IPS-11a (cell line): ENCODE data around the gene RYR2.
"Not testable (repeated sequence)": the region's sequence is repeated elsewhere in the genome, so short reads cannot be mapped to it uniquely, and the experiment has no call there.

ENCODE experiments used
- H3K4me3 ChIP-seq: one replicate; pipeline ENCODE4 v1.5.1; 2013; ENCODE audit warnings: low read depth, low read length, control low read depth

RYR2 gene

DNA sequence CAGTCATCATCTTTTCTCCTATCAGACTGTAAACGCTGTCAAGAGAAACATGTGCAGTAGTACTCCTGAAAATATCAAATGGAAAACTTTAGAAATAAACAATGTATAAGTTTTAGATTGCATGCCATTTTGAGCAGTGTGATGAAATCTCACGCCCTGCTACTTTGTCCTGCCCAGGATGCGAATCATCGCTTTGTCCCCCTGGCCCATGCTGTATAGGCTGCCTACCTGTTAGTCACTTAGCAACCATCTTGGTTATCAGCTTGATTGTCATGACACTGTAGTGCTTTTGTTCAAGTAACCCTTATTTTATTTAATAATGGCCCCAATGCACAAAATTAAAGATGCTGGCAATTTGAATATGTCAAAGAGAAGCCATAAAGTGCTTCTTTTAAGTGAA, 485.8 kb downstream of the RYR2 start:
- H3K4me3 ChIP-seq = no peak overlapping the region

DNA sequence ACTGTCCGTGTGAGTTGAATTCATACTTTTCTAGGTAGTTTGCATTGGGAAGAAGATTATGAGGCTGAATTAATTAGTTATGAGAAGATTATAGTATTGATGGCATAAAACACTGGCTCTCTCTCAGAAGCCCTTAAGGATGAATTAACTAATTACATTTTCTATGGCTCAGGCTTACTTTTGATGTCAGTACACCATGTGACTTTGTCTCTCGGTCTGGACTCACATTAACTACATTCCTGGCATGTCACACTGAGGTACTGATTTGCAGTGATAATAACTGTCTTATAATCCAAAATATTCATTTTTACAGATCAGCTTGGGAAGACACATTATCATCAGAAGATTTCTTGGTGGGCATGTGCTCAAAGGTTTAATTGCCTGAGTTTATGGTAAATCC, 486.6 kb downstream of the RYR2 start:
- H3K4me3 ChIP-seq = no peak overlapping the region

DNA sequence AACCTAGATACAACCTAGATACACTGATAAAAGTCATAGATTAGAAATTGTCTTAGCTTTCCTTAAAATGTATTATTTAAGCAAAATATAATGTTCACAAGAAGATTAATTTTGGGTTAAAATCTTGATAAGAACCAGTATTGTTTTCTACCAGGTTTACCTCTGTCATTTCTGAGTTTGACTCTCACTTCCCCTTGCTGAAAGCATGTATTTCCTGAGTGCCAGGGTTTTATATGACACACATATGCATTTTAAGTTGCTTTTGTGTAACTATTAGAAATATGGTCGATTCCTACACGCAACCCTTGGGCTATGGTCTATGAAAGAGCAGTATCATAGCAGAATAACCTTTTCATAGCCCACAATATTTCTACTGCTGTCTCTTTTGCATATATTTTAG, 497.1 kb downstream of the RYR2 start:
- H3K4me3 ChIP-seq = no peak overlapping the region

DNA sequence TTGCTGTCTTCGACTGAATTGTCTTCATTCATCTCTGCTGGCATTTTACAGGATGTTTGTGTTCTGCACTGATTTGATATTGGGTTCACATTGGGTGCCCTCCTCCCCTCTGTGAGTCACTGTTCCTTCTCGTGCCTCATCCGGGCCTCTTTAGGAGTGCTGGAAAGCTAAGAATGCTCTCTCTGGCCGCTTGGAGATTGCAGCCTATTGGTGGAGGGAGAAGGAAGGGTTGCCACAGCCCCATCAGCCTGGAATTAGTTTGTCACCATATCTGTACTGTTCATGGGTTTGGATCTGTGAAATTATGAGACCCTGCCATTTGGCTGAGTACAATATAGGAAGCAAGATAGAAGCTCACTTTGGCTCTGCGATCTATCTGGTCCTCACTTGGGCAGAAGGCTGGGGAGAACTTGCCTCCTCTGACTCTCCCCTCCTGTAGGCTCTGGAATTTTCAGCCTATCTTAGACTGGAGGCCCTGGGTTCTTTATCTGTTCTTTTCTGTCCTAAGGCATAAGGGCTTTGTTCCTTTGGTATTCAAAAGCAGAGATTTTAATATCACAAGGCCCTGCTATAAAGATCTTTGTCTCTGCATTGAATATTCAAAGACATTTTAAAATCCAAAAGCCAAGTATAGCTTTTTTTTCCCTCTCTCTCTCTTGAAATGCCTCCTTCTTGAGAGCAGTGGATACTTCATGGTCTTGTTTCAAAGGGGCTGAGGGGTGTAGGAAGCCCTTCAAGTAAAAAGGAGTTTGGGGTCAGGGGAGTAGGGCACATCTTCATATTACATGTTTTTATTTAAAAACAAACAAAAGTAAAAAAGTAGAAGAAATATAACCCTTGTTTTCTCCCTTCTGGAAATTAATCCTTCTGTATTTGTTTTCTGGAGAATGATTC, 500.8 kb downstream of the RYR2 start:
- H3K4me3 ChIP-seq = no peak overlapping the region

DNA sequence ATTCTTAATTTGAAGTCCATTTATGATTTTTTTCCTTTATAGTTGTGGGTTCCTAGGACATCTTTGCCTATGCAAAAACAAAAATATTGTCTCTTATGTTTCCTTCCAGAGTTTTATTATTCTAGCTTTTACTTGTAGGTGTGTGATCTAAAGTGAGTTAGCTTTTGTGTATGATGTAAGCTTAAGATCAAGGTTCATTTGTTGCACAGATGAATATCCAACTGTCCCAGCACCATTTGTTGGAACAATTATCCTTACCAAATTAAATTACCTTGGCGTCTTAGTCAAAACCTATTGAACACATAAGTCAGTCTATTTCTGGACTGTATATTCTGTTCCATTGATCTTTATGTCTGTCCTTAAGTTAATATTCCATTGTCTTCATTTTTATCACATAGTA, 511.1 kb downstream of the RYR2 start:
- no peak overlapping the region for H3K4me3 ChIP-seq

DNA sequence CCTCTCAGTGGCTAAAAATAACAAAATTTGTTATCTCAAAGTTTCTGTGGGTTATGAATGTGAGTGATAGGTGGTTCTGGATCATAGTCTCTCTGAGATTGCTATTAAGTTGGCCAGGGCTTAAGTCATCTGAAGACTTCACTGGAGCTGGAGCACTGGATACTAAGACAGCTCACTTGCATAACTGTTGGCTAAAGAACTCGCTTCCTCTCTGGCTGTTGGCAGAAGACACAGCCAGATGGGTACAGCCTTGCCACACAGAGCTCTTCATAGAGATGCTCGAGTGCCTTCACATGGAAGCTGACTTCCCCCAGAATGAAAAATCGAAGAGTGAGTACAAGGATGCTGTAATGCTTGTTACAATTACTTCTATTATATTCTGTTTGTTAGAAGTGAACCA, 514.9 kb downstream of the RYR2 start:
- H3K4me3 ChIP-seq = no peak overlapping the region

DNA sequence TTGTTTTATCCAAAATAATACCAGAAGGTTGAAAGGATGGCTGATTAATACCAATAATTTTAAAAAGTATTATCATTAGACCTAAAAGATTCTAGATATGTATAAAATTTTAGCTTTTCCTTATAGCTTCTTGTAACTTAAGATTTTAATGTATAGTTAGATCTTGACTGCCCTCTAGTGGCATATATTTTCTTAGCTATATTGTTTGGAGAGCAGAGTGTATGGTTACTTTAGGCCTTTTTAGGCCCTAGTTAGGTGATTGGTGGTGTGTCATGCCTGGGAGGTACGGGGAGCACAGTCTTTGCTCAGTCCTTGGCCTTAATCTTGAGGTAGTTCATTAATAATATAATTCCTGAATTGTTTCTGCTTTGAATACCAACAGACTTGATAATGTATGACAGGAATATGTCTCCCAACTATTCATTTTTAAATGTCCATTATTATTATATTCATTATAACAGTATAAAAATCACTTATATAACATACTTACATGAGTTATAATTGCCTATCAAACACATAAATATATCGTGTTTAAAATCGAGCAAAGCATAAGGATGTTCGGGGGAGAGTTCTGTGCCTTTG, 520.3 kb downstream of the RYR2 start:
- H3K4me3 ChIP-seq = no peak overlapping the region

DNA sequence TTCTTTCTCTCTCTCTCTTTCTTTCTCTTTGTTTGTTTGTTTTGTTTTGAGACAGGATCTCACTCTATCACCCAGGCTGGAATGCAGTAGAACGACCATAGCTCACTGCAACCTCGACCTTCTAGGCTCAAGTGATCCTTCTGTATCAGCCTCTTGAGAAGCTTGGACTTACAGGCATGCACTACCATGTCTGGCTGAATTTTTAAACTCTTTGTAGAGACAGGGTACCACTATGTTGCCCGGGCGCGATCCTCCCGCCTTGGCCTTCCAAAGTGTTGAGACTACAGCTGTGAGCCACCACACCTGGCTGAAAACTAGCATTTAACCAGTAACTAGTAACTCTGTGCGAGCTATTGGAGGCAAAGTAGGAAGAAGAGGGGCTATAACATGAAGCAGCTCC, 523.3 kb downstream of the RYR2 start:
- H3K4me3 ChIP-seq = no peak overlapping the region

DNA sequence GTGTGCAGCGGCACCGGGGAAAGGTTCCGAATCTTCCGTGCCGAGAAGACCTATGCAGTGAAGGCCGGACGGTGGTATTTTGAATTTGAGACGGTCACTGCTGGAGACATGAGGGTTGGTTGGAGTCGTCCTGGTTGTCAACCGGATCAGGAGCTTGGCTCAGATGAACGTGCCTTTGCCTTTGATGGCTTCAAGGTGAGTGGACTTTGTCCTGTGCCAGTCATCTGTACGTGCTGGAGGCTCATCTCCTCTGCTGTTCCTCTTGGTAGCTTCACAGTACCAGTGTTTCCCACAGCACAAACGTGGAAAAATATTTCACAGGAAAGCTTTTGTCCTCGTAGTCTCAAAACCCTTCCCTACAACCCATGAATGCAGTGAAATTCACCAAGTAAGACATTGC, 524.6 kb downstream of the RYR2 start:
- no peak overlapping the region for H3K4me3 ChIP-seq

DNA sequence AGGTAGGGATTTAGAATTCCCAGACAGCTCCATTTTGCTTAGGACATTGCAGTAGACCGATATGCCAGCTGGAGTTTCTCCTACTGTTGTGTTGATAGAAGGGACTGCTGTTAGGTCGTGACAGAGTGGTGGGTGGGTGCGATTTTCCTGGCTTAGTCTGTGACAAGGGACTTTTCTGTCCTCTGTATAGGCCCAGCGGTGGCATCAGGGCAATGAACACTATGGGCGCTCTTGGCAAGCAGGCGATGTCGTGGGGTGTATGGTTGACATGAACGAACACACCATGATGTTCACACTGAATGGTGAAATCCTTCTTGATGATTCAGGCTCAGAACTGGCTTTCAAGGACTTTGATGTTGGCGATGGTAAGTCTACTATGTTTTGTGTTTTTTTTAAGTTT, 527.0 kb downstream of the RYR2 start:
- no peak overlapping the region for H3K4me3 ChIP-seq

DNA sequence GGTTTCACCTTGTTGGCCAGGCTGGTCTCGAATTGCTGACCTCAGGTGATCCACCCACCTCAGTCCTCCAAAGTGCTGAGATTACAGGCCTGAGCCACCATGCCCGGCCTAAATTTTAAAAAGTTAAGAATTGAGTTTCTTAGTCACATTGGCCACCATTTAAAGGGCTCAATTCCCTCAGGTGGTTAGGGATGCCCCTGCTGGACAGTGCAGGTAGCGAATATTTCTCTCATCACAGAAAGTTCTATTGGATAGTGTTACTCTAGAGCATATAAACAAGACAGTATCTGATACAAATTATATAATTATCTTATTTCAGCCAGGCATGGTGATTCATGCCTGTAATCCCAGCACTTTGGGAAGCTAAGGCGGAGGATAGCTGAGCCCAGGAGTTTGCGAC, 528.5 kb downstream of the RYR2 start:
- no peak overlapping the region for H3K4me3 ChIP-seq

DNA sequence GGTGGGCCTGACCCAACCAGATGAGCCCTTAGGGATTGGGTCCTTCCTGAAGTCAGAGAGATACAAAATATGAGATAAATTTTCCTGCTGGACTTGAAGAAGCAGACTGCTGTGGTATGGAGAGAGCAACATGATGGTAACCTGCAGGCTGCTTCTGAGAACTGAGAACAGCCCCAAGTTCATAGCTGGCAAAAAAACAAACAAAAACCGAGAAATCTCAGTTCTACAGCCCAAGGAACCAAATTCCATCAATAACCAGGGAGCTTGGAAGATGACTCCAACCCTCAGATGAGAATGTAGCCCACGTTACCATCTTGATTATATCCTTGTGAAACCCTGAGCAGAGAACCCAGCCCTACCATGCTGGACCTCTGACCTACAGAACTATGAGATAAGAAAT, 532.6 kb downstream of the RYR2 start:
- H3K4me3 ChIP-seq = no peak overlapping the region

DNA sequence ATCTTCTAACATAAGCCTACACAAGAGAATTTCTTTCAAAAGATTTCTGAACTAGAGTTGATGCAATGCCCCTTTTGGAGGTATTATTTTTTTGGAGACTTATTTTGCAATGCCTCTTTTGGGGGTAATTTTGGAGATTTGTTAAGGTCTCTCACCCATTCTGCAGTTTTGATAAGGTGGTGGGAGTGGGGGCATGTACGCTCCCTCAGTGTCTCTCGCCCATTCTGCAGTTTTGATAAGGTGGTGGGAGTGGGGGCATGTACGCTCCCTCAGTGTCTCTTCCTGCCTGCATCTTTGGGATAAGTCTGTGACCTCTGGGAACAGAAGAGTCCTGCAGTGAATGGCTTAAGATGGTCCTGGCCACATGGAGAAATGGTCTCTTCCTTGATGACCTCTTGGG, 536.6 kb downstream of the RYR2 start:
- H3K4me3 ChIP-seq = no peak overlapping the region

DNA sequence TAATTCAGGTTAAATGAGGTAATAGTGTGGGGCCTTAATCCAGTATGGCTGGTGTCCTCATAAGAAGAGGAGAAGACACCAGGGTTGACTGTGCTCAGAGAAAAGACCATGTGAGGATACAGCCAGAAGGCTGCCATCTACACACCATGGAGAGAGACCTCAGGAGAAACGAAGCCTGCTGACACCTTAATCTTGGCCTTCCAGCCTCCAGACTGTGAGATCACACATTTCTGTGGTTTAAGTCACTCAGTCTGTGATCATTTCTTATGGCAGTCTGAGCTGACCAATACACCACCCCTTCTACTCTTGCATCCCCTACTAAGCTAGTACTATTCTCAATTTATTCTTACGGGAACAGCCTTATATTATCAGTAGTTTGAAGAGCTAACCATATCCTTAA, 538.7 kb downstream of the RYR2 start:
- H3K4me3 ChIP-seq = no peak overlapping the region

DNA sequence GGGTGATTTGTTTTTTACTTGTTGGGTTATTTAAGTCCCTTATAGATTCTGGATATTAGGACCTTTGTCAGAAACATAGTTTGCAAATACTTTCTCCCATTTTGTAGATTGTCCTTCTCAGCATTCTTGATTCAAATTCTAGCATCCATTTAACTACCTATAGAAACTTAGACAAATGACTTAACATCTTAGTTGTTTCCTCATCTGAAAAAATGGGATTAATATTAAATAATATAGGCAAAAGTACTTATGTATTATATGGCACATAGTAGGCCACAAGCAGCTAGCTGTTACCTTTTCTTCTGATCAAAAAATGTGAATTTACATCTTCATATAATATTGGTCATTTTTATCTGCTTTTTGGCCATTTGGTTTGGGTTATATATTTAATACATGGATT, 541.3 kb downstream of the RYR2 start:
- H3K4me3 ChIP-seq = no peak overlapping the region

DNA sequence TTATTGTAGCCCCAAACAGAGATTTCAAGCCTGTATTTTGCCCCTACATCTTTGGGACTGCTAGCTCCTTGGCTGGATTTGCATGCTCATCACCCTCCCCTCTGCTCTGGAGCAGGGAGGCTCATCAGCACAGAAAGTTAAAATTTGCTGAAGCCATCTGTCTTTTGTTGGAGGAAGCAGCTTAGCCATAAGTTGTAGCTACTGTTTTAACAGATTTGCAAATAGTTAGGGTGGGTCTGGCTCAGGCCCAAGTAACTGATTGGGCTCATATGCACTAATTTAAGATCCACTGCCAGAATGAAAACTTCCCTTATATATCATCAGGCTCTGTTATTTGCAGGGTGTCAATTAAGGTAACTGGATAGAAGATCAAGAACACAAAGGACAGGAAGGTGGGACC, 541.8 kb downstream of the RYR2 start:
- H3K4me3 ChIP-seq = no peak overlapping the region

DNA sequence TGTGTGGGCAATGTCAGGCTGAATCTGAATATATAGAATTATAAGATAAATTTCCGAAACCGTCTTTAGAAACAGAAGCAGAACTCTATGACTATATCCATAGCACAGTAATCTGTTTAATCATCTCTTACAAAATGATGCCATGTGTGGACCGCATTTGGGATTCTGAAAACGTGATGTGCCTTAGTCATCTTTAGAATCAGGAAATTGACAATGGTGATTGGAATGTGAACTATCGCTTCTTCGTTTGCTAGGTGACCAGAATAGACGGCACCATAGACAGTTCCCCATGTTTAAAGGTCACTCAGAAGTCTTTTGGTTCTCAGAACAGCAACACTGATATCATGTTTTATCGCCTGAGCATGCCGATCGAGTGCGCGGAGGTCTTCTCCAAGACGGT, 548.4 kb downstream of the RYR2 start:
- H3K4me3 ChIP-seq = no peak overlapping the region

DNA sequence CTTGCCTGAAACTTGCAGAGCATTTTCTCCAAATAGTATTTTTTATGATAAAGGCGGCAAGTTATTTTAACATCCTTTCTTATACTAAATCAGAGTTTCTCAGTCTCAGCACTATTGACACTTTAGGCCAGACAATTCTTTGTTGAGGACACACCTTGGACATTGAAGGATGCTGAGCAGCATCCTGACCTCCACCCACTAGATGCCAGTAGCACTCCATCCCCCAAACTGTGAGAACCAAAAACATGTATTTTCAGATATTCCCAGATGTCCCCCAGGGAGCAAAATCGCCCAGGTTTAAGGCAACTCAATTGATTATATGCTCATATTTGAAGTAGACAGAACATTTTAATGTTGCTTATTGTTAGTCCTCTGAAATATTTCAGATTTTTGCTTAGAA, 549.4 kb downstream of the RYR2 start:
- no peak overlapping the region for H3K4me3 ChIP-seq

DNA sequence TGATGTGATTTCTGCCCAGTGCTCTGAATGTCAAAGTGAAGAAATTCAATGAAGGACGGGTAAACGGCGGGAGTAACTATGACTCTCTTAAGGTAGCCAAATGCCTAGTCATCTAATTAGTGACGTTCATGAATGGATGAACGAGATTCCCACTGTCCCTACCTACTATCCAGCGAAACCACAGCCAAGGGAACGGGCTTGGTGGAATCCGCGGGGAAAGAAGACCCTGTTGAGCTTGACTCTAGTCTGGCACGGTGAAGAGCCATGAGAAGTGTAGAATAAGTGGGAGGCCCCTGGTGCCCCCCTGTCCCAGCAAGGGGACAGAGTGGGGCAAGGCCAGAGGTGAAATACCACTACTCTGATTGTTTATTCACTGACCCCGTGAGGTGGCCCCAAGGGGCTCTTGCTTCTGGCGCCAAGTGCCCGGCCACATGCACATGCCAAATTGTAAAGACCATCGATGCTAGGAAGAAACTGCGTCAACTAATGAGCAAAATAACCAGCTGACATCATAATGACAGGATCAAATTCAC, 561.1 kb downstream of the RYR2 start:
- H3K4me3 ChIP-seq = not testable (repeated sequence)

DNA sequence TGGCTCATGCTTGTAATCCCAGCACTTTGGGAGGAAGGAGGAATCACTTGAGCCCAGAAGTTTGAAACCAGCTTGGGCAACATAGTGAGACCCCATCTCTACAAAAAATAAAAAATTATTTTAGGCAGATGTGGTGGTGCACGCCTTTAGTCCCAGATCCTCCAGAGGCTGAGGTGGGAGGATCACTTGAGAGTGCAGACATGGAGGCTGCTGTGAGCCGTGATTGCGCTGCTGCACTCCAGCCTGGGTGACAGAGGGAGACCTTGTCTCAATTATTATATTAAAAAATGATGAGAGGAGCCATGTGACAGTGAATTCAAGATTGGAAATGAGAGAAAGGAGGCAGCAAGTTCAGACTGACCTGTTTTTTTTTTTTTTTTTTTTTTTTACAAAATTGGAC, 566.4 kb downstream of the RYR2 start:
- H3K4me3 ChIP-seq = no peak overlapping the region

DNA sequence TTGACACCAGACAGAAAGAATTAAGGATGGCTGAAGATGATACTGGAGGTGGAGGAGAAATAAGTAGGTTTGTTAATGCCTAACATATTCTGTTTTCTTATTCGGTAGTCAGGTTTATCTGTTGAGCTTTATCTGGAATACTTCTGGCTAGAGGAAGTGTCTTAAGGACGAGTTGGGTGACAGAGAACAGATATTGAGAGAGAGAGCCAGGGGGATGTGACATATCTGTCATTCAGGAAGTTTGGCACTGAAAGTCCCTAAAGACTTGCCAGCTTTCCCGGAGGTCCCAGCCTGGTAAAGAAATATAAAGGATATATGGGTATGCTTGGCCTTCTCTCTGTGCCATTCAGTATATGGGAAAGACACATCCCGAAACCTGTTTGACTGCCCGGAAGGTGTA, 568.2 kb downstream of the RYR2 start:
- H3K4me3 ChIP-seq = no peak overlapping the region

DNA sequence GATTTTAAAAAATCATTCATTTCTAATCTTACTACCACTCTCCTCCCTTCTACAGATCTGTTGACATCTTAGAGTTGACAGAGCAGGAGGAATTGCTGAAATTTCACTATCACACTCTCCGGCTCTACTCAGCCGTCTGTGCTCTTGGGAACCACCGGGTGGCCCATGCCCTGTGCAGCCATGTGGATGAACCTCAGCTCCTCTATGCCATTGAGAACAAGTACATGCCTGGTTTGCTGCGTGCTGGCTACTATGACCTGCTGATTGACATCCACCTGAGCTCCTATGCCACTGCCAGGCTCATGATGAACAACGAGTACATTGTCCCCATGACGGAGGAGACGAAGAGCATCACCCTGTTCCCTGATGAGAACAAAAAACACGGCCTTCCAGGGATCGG, 572.0 kb downstream of the RYR2 start:
- no peak overlapping the region for H3K4me3 ChIP-seq

DNA sequence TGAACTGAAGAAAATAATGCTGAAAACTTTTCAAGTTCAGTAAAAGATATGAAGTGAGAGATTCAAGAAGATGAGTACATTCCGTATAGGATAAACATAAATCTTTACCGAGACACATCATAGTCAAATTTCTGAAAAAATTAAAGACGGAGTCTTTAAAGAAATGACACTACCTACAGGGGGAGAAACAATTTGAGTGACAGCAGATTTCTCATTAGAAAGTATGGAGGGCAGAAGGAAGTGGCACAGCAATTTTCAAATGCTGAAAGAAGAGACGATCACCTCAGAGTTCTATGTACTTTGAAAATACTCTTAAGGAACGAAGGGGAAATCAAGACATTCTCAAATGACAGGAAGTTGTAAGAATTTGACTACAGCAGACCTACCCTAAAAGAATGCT, 577.6 kb downstream of the RYR2 start:
- H3K4me3 ChIP-seq = no peak overlapping the region
